Spleen (tissue), 7 donors: ENCODE measurements around the gene WDR7.

ENCODE experiments used
- CTCF ChIP-seq, 11 experiments: fragments of 200-600 bp in 7 of 11; fragments of 450-650 bp in 4 of 11; sonication (generic) in 4 of 11; IDR thresholded peaks in 8 of 11; conservative IDR thresholded peaks in 3 of 11; 1 replicate in 7 of 11; 2 replicates in 4 of 11; pipeline versions ENCODE4 v1.4.0 to v1.8.0; 2016 to 2021; ENCODE audit warnings: antibody characterized with exemption in 11 of 11, inconsistent platforms in 4 of 11, mild to moderate bottlenecking in 1 of 11
- POLR2AphosphoS5 ChIP-seq, 3 donors: sonication (generic); formaldehyde crosslinking; IDR thresholded peaks; one replicate each; pipeline ENCODE4 v1.5.1; 2017; ENCODE audit warnings: antibody characterized with exemption in 3 of 3
- donor health status: DM: no; HTN: no; CAD: no; lungs with moderate emphysema.
- donor health status: DM: no; HTN: no; CAD: no.
- donor health status: DM: no; HTN: no; CAD: no.

GRCh38 chr18:56980151-56980550, 329.0 kb downstream of the WDR7 start:
- TF ChIP-seq CTCF (IDR thresholded peaks at IDR 0.05 in 8 of 11, conservative IDR thresholded peaks at IDR 0.05 in 3 of 11) (no peak), POLR2AphosphoS5 (IDR thresholded peaks at IDR 0.05) (no peak)
